ENCODE data around the gene CYTL1.

GRCh38 chr4:5044341-5044740 is 25.1 kb upstream of the CYTL1 start:
- no peak for TF ChIP-seq CTCF (IDR thresholded peaks at IDR 0.05 in 2 of 3, conservative IDR thresholded peaks at IDR 0.05 in 1 of 3; ENCODE audit: insufficient read depth in 2 of 3, low read depth in 1 of 3, low read length in 3 of 3)
- no peak for TF ChIP-seq TOE1 (IDR thresholded peaks at IDR 0.05; ENCODE audit: borderline replicate concordance)
- TF ChIP-seq TOE1 (CRISPR knock-in tag; IDR thresholded peaks at IDR 0.05; ENCODE audit: borderline replicate concordance, low read depth), result no peak
- TF ChIP-seq GATA2 (CRISPR knock-in tag; IDR thresholded peaks at IDR 0.05), result no peak
- no peak for TF ChIP-seq TCF7 (IDR thresholded peaks at IDR 0.05; ENCODE audit: borderline replicate concordance)
- no peak for TF ChIP-seq FOS (IDR thresholded peaks at IDR 0.05; ENCODE audit: extremely low read depth, insufficient read length)
- TF ChIP-seq ZNF133 (CRISPR knock-in tag; IDR thresholded peaks at IDR 0.05), result no peak
- TF ChIP-seq XRCC5 (IDR thresholded peaks at IDR 0.05; ENCODE audit: low read depth, low read length), result no peak
- no peak for TF ChIP-seq ZC3H11A (IDR thresholded peaks at IDR 0.05; ENCODE audit: low read depth, low read length)
- no peak for TF ChIP-seq UBTF (IDR thresholded peaks at IDR 0.05; ENCODE audit: borderline replicate concordance in 1 of 2, low read depth in 2 of 2, low read length in 2 of 2)
- no peak for TF ChIP-seq ZNF639 (CRISPR knock-in tag; conservative IDR thresholded peaks at IDR 0.05 in 1 of 2, IDR thresholded peaks at IDR 0.05 in 1 of 2)
- TF ChIP-seq YY1 (IDR thresholded peaks at IDR 0.05; ENCODE audit: borderline replicate concordance in 1 of 3, control insufficient read depth in 1 of 3, extremely low read depth in 1 of 3, insufficient read depth in 3 of 3, insufficient read length in 1 of 3, insufficient replicate concordance in 2 of 3, low read depth in 1 of 3, low read length in 2 of 3), result no peak
- TF ChIP-seq MAX (CRISPR knock-in tag; IDR thresholded peaks at IDR 0.05), result no peak
